Neural progenitor cell (in vitro differentiated cells): Measurements from ENCODE around the gene SAA4. TPM values are rescaled to one million over a fixed set of nuclear protein-coding genes. Genes with fewer than 3 reads are reported as not detected.

Source experiments
- DNase-seq: peaks from one replicate; pipeline ENCODE4 v3.0.0-alpha.2; 2016; ENCODE audit warnings: low spot score
- H2AFZ ChIP-seq: fragments of 200-600 bp; sonication (generic); replicated peaks from 2 replicates; pipeline ENCODE4 v1.6.1; 2016; ENCODE audit warnings: antibody characterized with exemption
- H3F3A ChIP-seq: fragments of 200-600 bp; sonication (generic); 2 replicates; pipeline ENCODE4 v1.6.1; 2016; ENCODE audit warnings: antibody characterized with exemption, low read depth
- H3K27ac ChIP-seq: fragments of 200-600 bp; sonication (generic); 2 replicates; pipeline ENCODE4 v1.5.1; 2016; ENCODE audit warnings: mild to moderate bottlenecking
- H3K27me3 ChIP-seq: fragments of 200-600 bp; sonication (generic); 2 replicates; pipeline ENCODE4 v1.6.1; 2016; ENCODE audit warnings: mild to moderate bottlenecking, moderate library complexity
- H3K36me3 ChIP-seq: fragments of 200-600 bp; sonication (generic); 2 replicates; pipeline ENCODE4 v1.5.1; 2016
- H3K4me1 ChIP-seq: fragments of 200-600 bp; sonication (generic); 2 replicates; pipeline ENCODE4 v1.6.1; 2016; ENCODE audit warnings: mixed run types
- H3K4me2 ChIP-seq: fragments of 200-600 bp; sonication (generic); 2 replicates; pipeline ENCODE4 v1.6.1; 2016
- H3K4me3 ChIP-seq: fragments of 200-600 bp; sonication (generic); 2 replicates; pipeline ENCODE4 v1.5.1; 2016
- H3K79me2 ChIP-seq: fragments of 200-600 bp; sonication (generic); 2 replicates; pipeline ENCODE4 v1.6.1; 2016; ENCODE audit warnings: low read depth
- H3K9ac ChIP-seq: fragments of 200-600 bp; sonication (generic); 2 replicates; pipeline ENCODE4 v1.6.1; 2016
- H3K9me3 ChIP-seq: fragments of 200-600 bp; sonication (generic); 2 replicates; pipeline ENCODE4 v1.5.1; 2016; ENCODE audit warnings: low read depth
- H4K20me1 ChIP-seq: fragments of 200-600 bp; sonication (generic); 2 replicates; pipeline ENCODE4 v1.6.1; 2016; ENCODE audit warnings: low read depth
- H3K27ac Mint-ChIP-seq: 3 replicates; pipeline ENCODE4 v1.8.0; 2021; ENCODE audit warnings: mixed read lengths
- H3K27me3 Mint-ChIP-seq: 2 replicates; pipeline ENCODE4 v1.8.0; 2022; ENCODE audit warnings: low read depth, mild to moderate bottlenecking, inconsistent platforms, moderate library complexity, mixed read lengths; ENCODE audit not compliant: insufficient read depth
- H3K36me3 Mint-ChIP-seq: 3 replicates; pipeline ENCODE4 v1.8.0; 2021; ENCODE audit warnings: mixed read lengths
- H3K4me1 Mint-ChIP-seq: 3 replicates; pipeline ENCODE4 v1.8.0; 2021; ENCODE audit warnings: mixed read lengths
- H3K4me3 Mint-ChIP-seq: 3 replicates; pipeline ENCODE4 v1.8.0; 2021; ENCODE audit warnings: mild to moderate bottlenecking, moderate library complexity, mixed read lengths
- H3K9me3 Mint-ChIP-seq: 3 replicates; pipeline ENCODE4 v1.8.0; 2020; ENCODE audit warnings: mixed read lengths
- CTCF ChIP-seq: fragments of 200-600 bp; sonication (generic); IDR thresholded peaks from 2 replicates; pipeline ENCODE4 v1.5.1; 2017; ENCODE audit warnings: antibody characterized with exemption, mild to moderate bottlenecking
- EZH2 ChIP-seq: fragments of 200-600 bp; sonication (generic); IDR thresholded peaks from 2 replicates; pipeline ENCODE4 v1.6.1; 2017; ENCODE audit warnings: antibody characterized with exemption, mild to moderate bottlenecking, moderate library complexity
- EZH2phosphoT487 ChIP-seq: fragments of 200-600 bp; sonication (generic); IDR thresholded peaks from 2 replicates; pipeline ENCODE4 v1.6.1; 2017; ENCODE audit warnings: antibody characterized with exemption
- total RNA-seq: library from RNA; depleted of rRNA; stranded (reverse); fragments of >200 nt; gene quantifications from 2 replicates; pipeline ENCODE4 v1.2.3, GENCODE V29; 2015; ENCODE audit warnings: low replicate concordance

The SAA4 gene
- total RNA-seq, 1 donor from 2014 or later: not detected

GRCh38 chr11:18235394-18236334, 938 bp downstream of the SAA4 start:
- H3K36me3 Mint-ChIP-seq: no peaks in the 10 kb centered on the region
- H3K4me1 Mint-ChIP-seq: no peaks in the 10 kb centered on the region
- H3F3A ChIP-seq: no peaks in the 10 kb centered on the region
- H3K27me3 ChIP-seq: peaks cover 18% of the 10 kb centered on the region
- no peak overlapping the region for H3K27ac Mint-ChIP-seq
- no peak overlapping the region for H3K27ac ChIP-seq
- peak overlapping the region; percentile 26 for H2AFZ ChIP-seq
- TF ChIP-seq CTCF: no peak
- no peak for TF ChIP-seq EZH2phosphoT487
- no peak for TF ChIP-seq EZH2
- H3K9ac ChIP-seq: no peak overlapping the region
- H3K4me3 ChIP-seq: no peak overlapping the region
- H3K4me3 Mint-ChIP-seq: no peak overlapping the region
- H3K4me1 ChIP-seq: no peaks in the 10 kb centered on the region
- peak; percentile 30 for DNase-seq
- no peaks in the 10 kb centered on the region for H3K36me3 ChIP-seq
- H3K79me2 ChIP-seq: no peaks in the 10 kb centered on the region
- no peak overlapping the region for H3K4me2 ChIP-seq
- H3K27me3 Mint-ChIP-seq: no peaks in the 10 kb centered on the region
- no peaks in the 10 kb centered on the region for H3K9me3 ChIP-seq
- no peaks in the 10 kb centered on the region for H4K20me1 ChIP-seq
- H3K9me3 Mint-ChIP-seq: no peaks in the 10 kb centered on the region

GRCh38 chr11:18233912-18234311, 2.7 kb downstream of the SAA4 start:
- H3K27ac Mint-ChIP-seq: no peak overlapping the region
- Histone ChIP-seq H3K36me3 (no peaks in the 10 kb centered on the region), H3K4me1 (no peaks in the 10 kb centered on the region), H3F3A (no peaks in the 10 kb centered on the region), H3K79me2 (no peaks in the 10 kb centered on the region), H4K20me1 (no peaks in the 10 kb centered on the region), H3K9ac (no peak overlapping the region), H3K9me3 (no peaks in the 10 kb centered on the region), H3K27ac (no peak overlapping the region), H3K4me3 (no peak overlapping the region), H3K27me3 (peaks cover 12% of the 10 kb centered on the region), H3K4me2 (no peak overlapping the region), H2AFZ (no peak overlapping the region)
- DNase-seq: no peak
- no peaks in the 10 kb centered on the region for H3K27me3 Mint-ChIP-seq
- H3K4me1 Mint-ChIP-seq: no peaks in the 10 kb centered on the region
- TF ChIP-seq EZH2 (no peak), EZH2phosphoT487 (no peak), CTCF (no peak)
- no peaks in the 10 kb centered on the region for H3K36me3 Mint-ChIP-seq
- no peak overlapping the region for H3K4me3 Mint-ChIP-seq
- H3K9me3 Mint-ChIP-seq: no peaks in the 10 kb centered on the region

- Histone ChIP-seq H3K9ac (no peak overlapping the region), H3K9me3 (no peaks in the 10 kb centered on the region), H3F3A (no peaks in the 10 kb centered on the region), H3K27me3 (no peaks in the 10 kb centered on the region), H2AFZ (no peak overlapping the region), H3K4me1 (no peaks in the 10 kb centered on the region), H4K20me1 (no peaks in the 10 kb centered on the region), H3K4me3 (no peak overlapping the region), H3K79me2 (no peaks in the 10 kb centered on the region), H3K36me3 (no peaks in the 10 kb centered on the region), H3K27ac (no peak overlapping the region), H3K4me2 (no peak overlapping the region)
- no peak for TF ChIP-seq CTCF
- TF ChIP-seq EZH2: no peak
- no peak for TF ChIP-seq EZH2phosphoT487
- no peak overlapping the region for H3K27ac Mint-ChIP-seq
- H3K4me1 Mint-ChIP-seq: no peaks in the 10 kb centered on the region
- no peaks in the 10 kb centered on the region for H3K9me3 Mint-ChIP-seq
- DNase-seq: no peak
- H3K36me3 Mint-ChIP-seq: no peaks in the 10 kb centered on the region
- H3K27me3 Mint-ChIP-seq: no peaks in the 10 kb centered on the region
- no peak overlapping the region for H3K4me3 Mint-ChIP-seq
Measured at GRCh38 chr11:18230859-18231258, 5.7 kb downstream of the SAA4 start.
